ENCODE data around the gene TAS2R41.

DNA sequence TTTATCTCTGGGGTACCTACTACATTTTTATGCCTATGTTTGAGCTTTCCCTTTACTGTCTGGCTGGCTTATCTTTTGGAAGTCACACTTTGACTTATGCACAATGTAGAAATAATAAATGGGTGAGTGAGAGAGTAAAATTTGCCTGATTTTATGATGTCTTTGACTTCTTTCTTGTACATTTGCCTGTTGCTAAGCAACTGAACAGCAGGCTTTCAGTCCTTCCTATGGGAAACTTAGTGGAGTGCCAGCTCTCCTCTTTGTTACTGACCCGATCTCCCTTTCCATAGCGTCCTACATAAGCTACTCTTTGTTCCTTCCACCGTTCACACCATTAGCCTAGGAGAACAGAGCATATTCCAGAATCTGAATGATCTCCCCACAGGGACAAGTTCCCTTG, 30.2 kb upstream of the TAS2R41 start:
- TF ChIP-seq, protein P1, sequence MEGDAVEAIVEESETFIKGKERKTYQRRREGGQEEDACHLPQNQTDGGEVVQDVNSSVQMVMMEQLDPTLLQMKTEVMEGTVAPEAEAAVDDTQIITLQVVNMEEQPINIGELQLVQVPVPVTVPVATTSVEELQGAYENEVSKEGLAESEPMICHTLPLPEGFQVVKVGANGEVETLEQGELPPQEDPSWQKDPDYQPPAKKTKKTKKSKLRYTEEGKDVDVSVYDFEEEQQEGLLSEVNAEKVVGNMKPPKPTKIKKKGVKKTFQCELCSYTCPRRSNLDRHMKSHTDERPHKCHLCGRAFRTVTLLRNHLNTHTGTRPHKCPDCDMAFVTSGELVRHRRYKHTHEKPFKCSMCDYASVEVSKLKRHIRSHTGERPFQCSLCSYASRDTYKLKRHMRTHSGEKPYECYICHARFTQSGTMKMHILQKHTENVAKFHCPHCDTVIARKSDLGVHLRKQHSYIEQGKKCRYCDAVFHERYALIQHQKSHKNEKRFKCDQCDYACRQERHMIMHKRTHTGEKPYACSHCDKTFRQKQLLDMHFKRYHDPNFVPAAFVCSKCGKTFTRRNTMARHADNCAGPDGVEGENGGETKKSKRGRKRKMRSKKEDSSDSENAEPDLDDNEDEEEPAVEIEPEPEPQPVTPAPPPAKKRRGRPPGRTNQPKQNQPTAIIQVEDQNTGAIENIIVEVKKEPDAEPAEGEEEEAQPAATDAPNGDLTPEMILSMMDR (IDR thresholded peaks at IDR 0.05): no peak
- no peak for TF ChIP-seq POLR2A (IDR thresholded peaks at IDR 0.05)

Data from heart left ventricle (tissue), 13 donors.